Cardiac fibroblast (primary cell): ENCODE measurements around the gene CHRNB1.

Experiments used
- DNase-seq, 2 donors: peaks; one replicate each; pipeline versions ENCODE4 v3.0.0 to v3.0.0-alpha.2; 2010; ENCODE audit warnings: low read depth in 2 of 2
- H3K4me3 ChIP-seq, 2 donors: replicated peaks in 1 of 2; 1 replicate in 1 of 2; 2 replicates in 1 of 2; pipeline ENCODE4 v1.5.1; 2011; ENCODE audit warnings: low read depth in 2 of 2, low read length in 2 of 2, mild to moderate bottlenecking in 2 of 2, moderate library complexity in 1 of 2
- CTCF ChIP-seq: IDR thresholded peaks from one replicate; pipeline ENCODE4 v1.5.1; 2011; ENCODE audit warnings: low read depth, mild to moderate bottlenecking, low read length, inconsistent platforms

CHRNB1 gene

GRCh38 chr17:7423679-7424078, 21.2 kb upstream of the CHRNB1 start:
- no peak overlapping the region for H3K4me3 ChIP-seq
- TF ChIP-seq CTCF, result no peak
- DNase-seq, result no peak

GRCh38 chr17:7425316-7425715, 19.5 kb upstream of the CHRNB1 start, which contains the start of gene SPEM2:
SPEM2 (plus strand) TSS chr17:7425616; CDS start chr17:7425689, 73 bp downstream.
- DNase-seq, result no peak
- H3K4me3 ChIP-seq, result no peak within 1 kb of the TSS
- TF ChIP-seq CTCF, result no peak

GRCh38 chr17:7425756-7426155, 19.1 kb upstream of the CHRNB1 start:
- TF ChIP-seq CTCF, result no peak
- H3K4me3 ChIP-seq, result no peak overlapping the region

GRCh38 chr17:7426203-7426863, 18.5 kb upstream of the CHRNB1 start:
- no peak for DNase-seq
- no peak overlapping the region for H3K4me3 ChIP-seq
- TF ChIP-seq CTCF, result no peak

More at GRCh38 chr17:7425756-7426155, 19.1 kb upstream of the CHRNB1 start:
- no peak for DNase-seq

- no peak for TF ChIP-seq CTCF
- H3K4me3 ChIP-seq, result no peak overlapping the region
- DNase-seq, result no peak
Measured at GRCh38 chr17:7426896-7427489, 17.9 kb upstream of the CHRNB1 start.

- no peak for TF ChIP-seq CTCF
- no peak for DNase-seq
- H3K4me3 ChIP-seq, result no peak overlapping the region
Measured at GRCh38 chr17:7427549-7427948, 17.3 kb upstream of the CHRNB1 start.
